Mononuclear cell (primary cell): ENCODE measurements around the gene KIF3B. TPM values are rescaled to one million over a fixed set of nuclear protein-coding genes. Genes with fewer than 3 reads are reported as not detected.
"Not testable (repeated sequence)": the region's sequence is repeated elsewhere in the genome, so short reads cannot be mapped to it uniquely, and the experiment has no call there.

Experiments used
- H3K27me3 ChIP-seq: 2 replicates; pipeline ENCODE4 v1.6.0; 2011; ENCODE audit warnings: low read length, control low read depth; ENCODE audit not compliant: insufficient read depth
- H3K4me1 ChIP-seq: 2 replicates; pipeline ENCODE4 v1.5.1; 2011; ENCODE audit warnings: mild to moderate bottlenecking, low read length, control low read depth; ENCODE audit not compliant: insufficient read depth
- H3K4me3 ChIP-seq: 2 replicates; pipeline ENCODE4 v1.5.1; 2011; ENCODE audit warnings: mild to moderate bottlenecking, low read length, moderate library complexity
- H3K9me3 ChIP-seq: 2 replicates; pipeline ENCODE4 v1.5.1; 2011; ENCODE audit warnings: low read depth, mild to moderate bottlenecking, control low read depth, low read length
- total RNA-seq: library from RNA; depleted of rRNA; stranded (reverse); fragments of >200 nt; gene quantifications from one replicate; pipeline ENCODE4 v1.2.3, GENCODE V29; 2012

KIF3B gene
- total RNA-seq, 1 donor: 7.0 TPM

GRCh38 chr20:32344835-32345506 is 67.5 kb downstream of the KIF3B start:
- Histone ChIP-seq H3K4me3 (no peak overlapping the region), H3K4me1 (peaks cover 13% of the 10 kb centered on the region), H3K27me3 (no peaks in the 10 kb centered on the region), H3K9me3 (no peaks in the 10 kb centered on the region)

GRCh38 chr20:32348207-32348606 is 70.8 kb downstream of the KIF3B start:
- no peak overlapping the region for H3K4me3 ChIP-seq
- H3K9me3 ChIP-seq: no peaks in the 10 kb centered on the region
- H3K4me1 ChIP-seq: peaks cover 13% of the 10 kb centered on the region
- no peaks in the 10 kb centered on the region for H3K27me3 ChIP-seq

- Histone ChIP-seq H3K4me3 (no peak overlapping the region), H3K27me3 (no peaks in the 10 kb centered on the region), H3K9me3 (no peaks in the 10 kb centered on the region), H3K4me1 (peaks cover 9% of the 10 kb centered on the region)
Observed at GRCh38 chr20:32350421-32350820, 73.0 kb downstream of the KIF3B start.

- no peaks in the 10 kb centered on the region for H3K9me3 ChIP-seq
- H3K4me1 ChIP-seq: peaks cover 25% of the 10 kb centered on the region
Observed at GRCh38 chr20:32352121-32352720, 74.8 kb downstream of the KIF3B start.

GRCh38 chr20:32353848-32354496 is 76.5 kb downstream of the KIF3B start:
- Histone ChIP-seq H3K27me3 (no peaks in the 10 kb centered on the region), H3K4me3 (no peak overlapping the region), H3K4me1 (peaks cover 29% of the 10 kb centered on the region), H3K9me3 (no peaks in the 10 kb centered on the region)

More at GRCh38 chr20:32352121-32352720, 74.8 kb downstream of the KIF3B start:
- H3K27me3 ChIP-seq: no peaks in the 10 kb centered on the region
- no peak overlapping the region for H3K4me3 ChIP-seq

- Histone ChIP-seq H3K4me1 (peaks cover 29% of the 10 kb centered on the region), H3K9me3 (no peaks in the 10 kb centered on the region), H3K27me3 (no peaks in the 10 kb centered on the region), H3K4me3 (no peak overlapping the region)
Observed at GRCh38 chr20:32354592-32355416, 77.4 kb downstream of the KIF3B start.

GRCh38 chr20:32355417-32355841 is 78.0 kb downstream of the KIF3B start:
- no peaks in the 10 kb centered on the region for H3K9me3 ChIP-seq
- peaks cover 35% of the 10 kb centered on the region for H3K4me1 ChIP-seq
- H3K4me3 ChIP-seq: no peak overlapping the region
- H3K27me3 ChIP-seq: no peaks in the 10 kb centered on the region

- not testable (repeated sequence) for H3K27me3 ChIP-seq, H3K9me3 ChIP-seq, H3K4me3 ChIP-seq
- peaks cover 41% of the 10 kb centered on the region for H3K4me1 ChIP-seq
Observed at GRCh38 chr20:32355907-32356621, 78.6 kb downstream of the KIF3B start.

- Histone ChIP-seq H3K9me3 (no peaks in the 10 kb centered on the region), H3K27me3 (no peaks in the 10 kb centered on the region), H3K4me3 (no peak overlapping the region), H3K4me1 (peaks cover 45% of the 10 kb centered on the region)
Observed at GRCh38 chr20:32356622-32357374, 79.3 kb downstream of the KIF3B start.

GRCh38 chr20:32357375-32357868 is 80.0 kb downstream of the KIF3B start:
- Histone ChIP-seq H3K4me1 (peaks cover 51% of the 10 kb centered on the region), H3K4me3 (peak overlapping the region; percentile 81), H3K27me3 (no peaks in the 10 kb centered on the region), H3K9me3 (no peaks in the 10 kb centered on the region)

GRCh38 chr20:32357869-32358631 is 80.6 kb downstream of the KIF3B start, which contains the start of gene ASXL1:
ASXL1 (plus strand) TSS chr20:32358331; CDS start chr20:32358776, 445 bp downstream.
- Histone ChIP-seq H3K4me1 (peaks cover 51% of the 10 kb centered on the region), H3K4me3 (peak within 1 kb of the TSS; percentile 81), H3K27me3 (no peaks in the 10 kb centered on the region), H3K9me3 (no peaks in the 10 kb centered on the region)

GRCh38 chr20:32358632-32358882 is 81.1 kb downstream of the KIF3B start:
- Histone ChIP-seq H3K4me1 (peaks cover 55% of the 10 kb centered on the region), H3K4me3 (peak overlapping the region; percentile 81)

GRCh38 chr20:32358883-32359632 is 81.6 kb downstream of the KIF3B start:
- Histone ChIP-seq H3K9me3 (no peaks in the 10 kb centered on the region), H3K4me3 (peak overlapping the region; percentile 77), H3K4me1 (peaks cover 60% of the 10 kb centered on the region), H3K27me3 (no peaks in the 10 kb centered on the region)

More at GRCh38 chr20:32358632-32358882, 81.1 kb downstream of the KIF3B start:
- H3K9me3 ChIP-seq: no peaks in the 10 kb centered on the region
- H3K27me3 ChIP-seq: no peaks in the 10 kb centered on the region
